Measurements from ENCODE around the gene AIDA.

GRCh38 chr1:222631611-222632208 lies 80.6 kb downstream of the AIDA start:
- no peak for TF ChIP-seq CTCF (IDR thresholded peaks at IDR 0.05)
- TF ChIP-seq EP300 (IDR thresholded peaks at IDR 0.05; ENCODE audit: low read depth) = no peak
